ENCODE measurements around the gene ST6GALNAC6.
"Not testable (repeated sequence)": the region's sequence is repeated elsewhere in the genome, so short reads cannot be mapped to it uniquely, and the experiment has no call there.

ST6GALNAC6 gene

GRCh38 chr9:127897193-127897692, 2.2 kb downstream of the ST6GALNAC6 start:
- DNase-seq (ENCODE audit: low read depth in 1 of 2, low spot score in 1 of 2), result no peak

GRCh38 chr9:127896395-127897192, 2.8 kb downstream of the ST6GALNAC6 start:
- no peak for DNase-seq (ENCODE audit: low read depth in 1 of 2, low spot score in 1 of 2)

GRCh38 chr9:127895811-127896210, 3.6 kb downstream of the ST6GALNAC6 start:
- DNase-seq (ENCODE audit: low read depth in 1 of 2, low spot score in 1 of 2), result no peak

GRCh38 chr9:127893392-127893791, 6.0 kb downstream of the ST6GALNAC6 start:
- DNase-seq (ENCODE audit: low read depth in 1 of 2, low spot score in 1 of 2), result no peak

- no peak for DNase-seq (ENCODE audit: low read depth in 1 of 2, low spot score in 1 of 2)
Measured at GRCh38 chr9:127892831-127893230, 6.6 kb downstream of the ST6GALNAC6 start.

GRCh38 chr9:127890053-127890452, 9.3 kb downstream of the ST6GALNAC6 start:
- DNase-seq (ENCODE audit: low read depth in 1 of 2, low spot score in 1 of 2), result no peak

- DNase-seq (ENCODE audit: low read depth in 1 of 2, low spot score in 1 of 2), result no peak
Measured at GRCh38 chr9:127887792-127888191, 11.6 kb downstream of the ST6GALNAC6 start.

- DNase-seq (ENCODE audit: low read depth in 1 of 2, low spot score in 1 of 2), result no peak
Measured at GRCh38 chr9:127886401-127886972, 12.9 kb downstream of the ST6GALNAC6 start.

- DNase-seq (ENCODE audit: low read depth in 1 of 2, low spot score in 1 of 2), result no peak
Measured at GRCh38 chr9:127885508-127886281, 13.7 kb downstream of the ST6GALNAC6 start.

- DNase-seq (ENCODE audit: low read depth in 1 of 2, low spot score in 1 of 2), result no peak
Measured at GRCh38 chr9:127884976-127885490, 14.4 kb downstream of the ST6GALNAC6 start.

- DNase-seq (ENCODE audit: low read depth in 1 of 2, low spot score in 1 of 2), result no peak
Measured at GRCh38 chr9:127884427-127884911, 14.9 kb downstream of the ST6GALNAC6 start.

GRCh38 chr9:127883959-127884358, 15.4 kb downstream of the ST6GALNAC6 start:
- DNase-seq (ENCODE audit: low read depth in 1 of 2, low spot score in 1 of 2), result no peak

GRCh38 chr9:127881715-127882114, 17.7 kb downstream of the ST6GALNAC6 start:
- not testable (repeated sequence) for DNase-seq (ENCODE audit: low read depth in 1 of 2, low spot score in 1 of 2)

- no peak for DNase-seq (ENCODE audit: low read depth in 1 of 2, low spot score in 1 of 2)
Measured at GRCh38 chr9:127880143-127880542, 19.3 kb downstream of the ST6GALNAC6 start.

GRCh38 chr9:127878652-127879390, 20.6 kb downstream of the ST6GALNAC6 start:
- DNase-seq (ENCODE audit: low read depth in 1 of 2, low spot score in 1 of 2), result no peak

- no peak for DNase-seq (ENCODE audit: low read depth in 1 of 2, low spot score in 1 of 2)
Measured at GRCh38 chr9:127878001-127878651, 21.3 kb downstream of the ST6GALNAC6 start.

GRCh38 chr9:127877566-127877998, 21.8 kb downstream of the ST6GALNAC6 start, which contains the start of gene AK1:
AK1 (minus strand) TSS chr9:127877675; CDS start chr9:127874617, 3,058 bp downstream.
- no peak for DNase-seq (ENCODE audit: low read depth in 1 of 2, low spot score in 1 of 2)

GRCh38 chr9:127876764-127877562, 22.4 kb downstream of the ST6GALNAC6 start:
- no peak for DNase-seq (ENCODE audit: low read depth in 1 of 2, low spot score in 1 of 2)

All from activated T-helper 1 cell treated with anti-CD3 and anti-CD28 coated beads, Interleukin-2, amount 50 U/mL, for 16 hours (primary cell).